HepG2 (cell line): ENCODE results near the gene IL6R. TPM values are rescaled to one million over a fixed set of nuclear protein-coding genes. Genes with fewer than 3 reads are reported as not detected.
A peak's percentile ranks its signal among the peaks of the same experiment; 100 is the strongest.

Source experiments
- CCDC6 ChIP-seq: sonication (generic); formaldehyde crosslinking; IDR thresholded peaks from 2 replicates; pipeline ENCODE4 v1.8.1; 2022; ENCODE audit warnings: mild to moderate bottlenecking, missing genetic modification reagents, moderate library complexity
- MAFG ChIP-seq: sonication (generic); formaldehyde crosslinking; IDR thresholded peaks from 2 replicates; pipeline ENCODE4 v1.5.1; 2020; ENCODE audit warnings: mild to moderate bottlenecking, missing genetic modification reagents
- NFE2 ChIP-seq: sonication (generic); formaldehyde crosslinking; IDR thresholded peaks from 2 replicates; pipeline ENCODE4 v1.4.0; 2020; ENCODE audit warnings: missing genetic modification reagents
- POGZ ChIP-seq: sonication (generic); formaldehyde crosslinking; IDR thresholded peaks from 2 replicates; pipeline ENCODE4 v1.4.0; 2020; ENCODE audit warnings: mild to moderate bottlenecking, missing genetic modification reagents
- PRMT3 ChIP-seq: sonication (generic); formaldehyde crosslinking; IDR thresholded peaks from 2 replicates; pipeline ENCODE4 v1.8.1; 2022; ENCODE audit warnings: low read depth, mild to moderate bottlenecking, moderate library complexity, missing genetic modification reagents, borderline replicate concordance
- SKI ChIP-seq: fragments of 450-650 bp; IDR thresholded peaks from one replicate; pipeline ENCODE4 v1.6.1; 2018; ENCODE audit warnings: mild to moderate bottlenecking; ENCODE audit not compliant: partially characterized antibody
- SP5 ChIP-seq: IDR thresholded peaks from 2 replicates; pipeline ENCODE4 v1.6.1; 2016; ENCODE audit warnings: low read depth, borderline replicate concordance
- TFAP4 ChIP-seq: sonication (generic); IDR thresholded peaks from 2 replicates; pipeline ENCODE4 v1.6.1; 2016; ENCODE audit warnings: low read depth, borderline replicate concordance
- U2AF1 ChIP-seq: fragments of 200-400 bp; formaldehyde crosslinking; optimal IDR thresholded peaks from 2 replicates; pipeline ENCODE3; 2017; ENCODE audit warnings: mild to moderate bottlenecking, low read depth, low read length
- ZFP82 ChIP-seq: sonication (generic); formaldehyde crosslinking; IDR thresholded peaks from 2 replicates; pipeline ENCODE4 v1.5.1; 2020; ENCODE audit warnings: mild to moderate bottlenecking, missing genetic modification reagents, borderline replicate concordance
- ZNF274 ChIP-seq: sonication (generic); formaldehyde crosslinking; IDR thresholded peaks from 2 replicates; pipeline ENCODE4 v1.5.1; 2020; ENCODE audit warnings: mild to moderate bottlenecking, missing genetic modification reagents
- ZNF281 ChIP-seq: sonication (generic); formaldehyde crosslinking; IDR thresholded peaks from 2 replicates; pipeline ENCODE4 v1.4.0; 2020; ENCODE audit warnings: missing genetic modification reagents, borderline replicate concordance
- ZNF543 ChIP-seq: sonication (generic); formaldehyde crosslinking; IDR thresholded peaks from 2 replicates; pipeline ENCODE4 v1.4.0; 2020; ENCODE audit warnings: mild to moderate bottlenecking, missing genetic modification reagents
- ZNF556 ChIP-seq: sonication (generic); formaldehyde crosslinking; IDR thresholded peaks from 2 replicates; pipeline ENCODE4 v1.4.0; 2020; ENCODE audit warnings: mild to moderate bottlenecking, missing genetic modification reagents, borderline replicate concordance
- ZNF562 ChIP-seq: sonication (generic); formaldehyde crosslinking; IDR thresholded peaks from 2 replicates; pipeline ENCODE4 v1.8.0; 2022; ENCODE audit warnings: missing genetic modification reagents, borderline replicate concordance
- ZNF569 ChIP-seq: sonication (generic); formaldehyde crosslinking; IDR thresholded peaks from 2 replicates; pipeline ENCODE4 v1.5.0; 2020; ENCODE audit warnings: mild to moderate bottlenecking, missing genetic modification reagents, moderate library complexity, borderline replicate concordance
- ZNF598 ChIP-seq: sonication (generic); formaldehyde crosslinking; IDR thresholded peaks from 2 replicates; pipeline ENCODE4 v1.5.1; 2020; ENCODE audit warnings: mild to moderate bottlenecking, missing genetic modification reagents, borderline replicate concordance
- ZNF720 ChIP-seq: sonication (generic); formaldehyde crosslinking; IDR thresholded peaks from 2 replicates; pipeline ENCODE4 v1.4.0; 2020; ENCODE audit warnings: missing genetic modification reagents
- polyA plus RNA-seq, 8 experiments: library from polyadenylated mRNA; depleted of rRNA in 3 of 8; stranded (reverse) in 7 of 8; unstranded in 1 of 8; fragments of >200 nt; fragmentation: Illumina TruSeq in 4 of 8; extraction: Trizol in 4 of 8; gene quantifications; 2 replicates each; pipeline versions ENCODE4 v1.2.1 to v1.2.3, GENCODE V29; 2011 to 2016; ENCODE audit warnings: low read depth in 4 of 8, missing spikeins in 1 of 8, mixed read lengths in 1 of 8; ENCODE audit not compliant: insufficient read depth in 1 of 8
- total RNA-seq, 5 experiments: library from RNA; depleted of rRNA; stranded (reverse); fragments of >200 nt; fragmentation: Illumina TruSeq; extraction: Trizol; gene quantifications; 2 replicates each; pipeline ENCODE4 v1.2.3, GENCODE V29; 2016; ENCODE audit warnings: low read depth in 1 of 5
- TF ChIP-seq, protein P1 (sequence below): sonication (generic); formaldehyde crosslinking; IDR thresholded peaks from 2 replicates; pipeline ENCODE4 v1.4.0; 2020; ENCODE audit warnings: mild to moderate bottlenecking, missing genetic modification reagents
- TF ChIP-seq, protein P2 (sequence below): sonication (generic); formaldehyde crosslinking; IDR thresholded peaks from 2 replicates; pipeline ENCODE4 v1.4.0; 2020; ENCODE audit warnings: mild to moderate bottlenecking, missing genetic modification reagents
- TF ChIP-seq, protein P3 (sequence below): sonication (generic); formaldehyde crosslinking; IDR thresholded peaks from 2 replicates; pipeline ENCODE4 v1.4.0; 2020; ENCODE audit warnings: mild to moderate bottlenecking, missing genetic modification reagents

IL6R gene
- total and polyA plus RNA-seq, 2 of the 13 experiments (the other 11 are each of a cell fraction or from before 2014, with no cell fraction given) = 5.0 to 24.5 TPM

- TF ChIP-seq TFAP4 = peak; percentile 20; the same call in 1 of the 2 replicates
- TF ChIP-seq ZNF274 (CRISPR knock-in tag) = no peak
- TF ChIP-seq ZFP82 (CRISPR knock-in tag) = no peak
- no peak for TF ChIP-seq ZNF720 (CRISPR knock-in tag)
- TF ChIP-seq, protein P1, sequence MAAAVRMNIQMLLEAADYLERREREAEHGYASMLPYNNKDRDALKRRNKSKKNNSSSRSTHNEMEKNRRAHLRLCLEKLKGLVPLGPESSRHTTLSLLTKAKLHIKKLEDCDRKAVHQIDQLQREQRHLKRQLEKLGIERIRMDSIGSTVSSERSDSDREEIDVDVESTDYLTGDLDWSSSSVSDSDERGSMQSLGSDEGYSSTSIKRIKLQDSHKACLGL (CRISPR knock-in tag) = no peak
- TF ChIP-seq ZNF543 (CRISPR knock-in tag) = 0 out of 2 replicates have a peak, but pooled peaks have one; percentile 24
- no peak for TF ChIP-seq CCDC6 (CRISPR knock-in tag)
- TF ChIP-seq, protein P2, sequence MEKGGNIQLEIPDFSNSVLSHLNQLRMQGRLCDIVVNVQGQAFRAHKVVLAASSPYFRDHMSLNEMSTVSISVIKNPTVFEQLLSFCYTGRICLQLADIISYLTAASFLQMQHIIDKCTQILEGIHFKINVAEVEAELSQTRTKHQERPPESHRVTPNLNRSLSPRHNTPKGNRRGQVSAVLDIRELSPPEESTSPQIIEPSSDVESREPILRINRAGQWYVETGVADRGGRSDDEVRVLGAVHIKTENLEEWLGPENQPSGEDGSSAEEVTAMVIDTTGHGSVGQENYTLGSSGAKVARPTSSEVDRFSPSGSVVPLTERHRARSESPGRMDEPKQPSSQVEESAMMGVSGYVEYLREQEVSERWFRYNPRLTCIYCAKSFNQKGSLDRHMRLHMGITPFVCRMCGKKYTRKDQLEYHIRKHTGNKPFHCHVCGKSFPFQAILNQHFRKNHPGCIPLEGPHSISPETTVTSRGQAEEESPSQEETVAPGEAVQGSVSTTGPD (CRISPR knock-in tag) = no peak
- TF ChIP-seq POGZ = no peak
- no peak for TF ChIP-seq ZNF569 (CRISPR knock-in tag)
- no peak; the same call in 1 of the 2 replicates for TF ChIP-seq ZNF556 (CRISPR knock-in tag)
- TF ChIP-seq MAFG (CRISPR knock-in tag) = no peak
- TF ChIP-seq, protein P3, sequence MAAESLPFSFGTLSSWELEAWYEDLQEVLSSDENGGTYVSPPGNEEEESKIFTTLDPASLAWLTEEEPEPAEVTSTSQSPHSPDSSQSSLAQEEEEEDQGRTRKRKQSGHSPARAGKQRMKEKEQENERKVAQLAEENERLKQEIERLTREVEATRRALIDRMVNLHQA (CRISPR knock-in tag) = no peak
- TF ChIP-seq U2AF1 = no peak
- peak; percentile 45; the same call in 1 of the 2 replicates for TF ChIP-seq ZNF281 (CRISPR knock-in tag)
- no peak for TF ChIP-seq ZNF562
- TF ChIP-seq SP5 (CRISPR knock-in tag) = no peak
- no peak for TF ChIP-seq NFE2 (CRISPR knock-in tag)
- TF ChIP-seq PRMT3 (CRISPR knock-in tag) = no peak
- TF ChIP-seq SKI = peak; percentile 46
- TF ChIP-seq ZNF598 (CRISPR knock-in tag) = no peak
These were observed 3.1 kb downstream of the IL6R start (continued) for GRCh38 chr1:154408174-154408777.
